GM21528 (cell line): ENCODE data around the gene ROBO2.

Experiments
- ATAC-seq: cut with Tn5 transposase; IDR thresholded peaks from one replicate; pipeline ENCODE4 v1.9.1; 2021; ENCODE audit warnings: mild to moderate bottlenecking, moderate library complexity; ENCODE audit not compliant: unreplicated experiment, low FRiP score

Gene ROBO2

DNA sequence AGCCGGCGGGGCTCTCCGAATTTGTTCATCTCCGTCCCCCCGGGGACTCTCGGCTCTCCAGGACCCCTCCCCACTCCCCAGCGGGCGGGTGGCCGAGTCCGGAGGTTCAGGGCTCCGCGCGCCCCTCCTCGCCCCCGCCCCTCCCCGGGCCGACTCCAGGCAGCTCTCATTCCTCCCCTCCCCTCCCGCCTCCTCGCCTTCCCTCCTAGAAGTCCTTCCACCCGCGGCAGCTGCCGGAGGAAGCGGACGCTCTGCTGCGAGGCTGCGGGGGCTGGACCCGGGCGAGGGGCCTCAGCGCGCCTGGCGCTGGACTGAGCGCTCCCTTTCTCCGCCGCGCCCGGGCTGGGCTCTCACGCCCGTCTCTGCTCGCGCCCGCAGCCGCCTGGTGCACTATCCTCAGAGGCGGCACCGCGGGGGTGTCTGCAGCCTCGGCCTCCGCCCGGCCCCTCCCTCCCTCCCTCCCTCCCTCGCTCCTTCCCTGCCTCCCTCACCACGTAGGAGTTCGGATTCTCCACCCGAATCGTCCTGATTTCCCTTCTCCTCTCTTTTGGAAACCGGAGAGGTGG lies at the start of gene ROBO2:
Gene ROBO2 (plus strand): TSS at position 494 of the 566 bp plus-strand sequence. CDS start 687 bp downstream, outside the sequence.
- ATAC-seq = no peak

DNA sequence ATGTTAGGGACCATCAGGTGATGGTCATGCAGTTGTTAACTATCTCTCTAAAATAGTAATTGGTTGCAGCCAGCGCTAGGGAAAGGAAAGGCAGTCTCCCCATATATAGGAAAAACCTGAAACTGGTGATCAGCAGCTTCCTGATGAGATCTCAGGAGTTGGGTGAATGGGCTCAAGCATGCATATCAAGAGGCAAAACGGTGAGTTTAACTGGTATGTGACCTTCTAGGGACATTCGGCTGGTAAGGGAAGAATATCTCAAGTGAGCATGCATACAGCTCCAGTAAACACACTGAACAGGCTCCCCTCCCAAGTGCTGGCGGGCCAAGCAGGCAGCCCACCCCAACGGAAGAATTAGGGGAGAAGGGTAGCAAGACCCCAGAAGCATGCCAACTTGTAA lies 49.3 kb upstream of the ROBO2 start:
- no peak for ATAC-seq

GRCh38 chr3:76991165-76991564 lies 48.7 kb upstream of the ROBO2 start:
- ATAC-seq = no peak

DNA sequence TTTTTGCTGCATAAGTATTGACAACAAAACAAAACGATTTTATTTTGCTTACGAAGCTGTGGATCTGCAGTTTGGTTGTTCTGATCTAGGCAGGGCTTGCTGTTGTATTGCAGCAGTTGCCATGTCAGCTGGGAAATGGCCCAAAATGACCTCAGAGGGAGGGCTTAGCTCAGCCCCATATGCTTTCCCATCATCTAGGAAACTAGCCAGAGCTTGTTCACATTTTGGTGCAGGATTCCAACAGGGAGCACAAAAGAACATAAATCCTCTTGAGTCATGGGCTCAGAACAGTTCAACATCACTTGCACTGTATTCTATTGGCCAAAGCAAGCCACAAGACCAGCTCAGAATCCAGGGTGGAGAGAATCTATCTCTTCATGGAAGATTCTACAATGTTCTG lies 42.2 kb upstream of the ROBO2 start:
- ATAC-seq = no peak

GRCh38 chr3:76998555-76998954 lies 41.3 kb upstream of the ROBO2 start:
- ATAC-seq = no peak

- no peak for ATAC-seq
Measured at GRCh38 chr3:77001062-77001701, 38.7 kb upstream of the ROBO2 start.

DNA sequence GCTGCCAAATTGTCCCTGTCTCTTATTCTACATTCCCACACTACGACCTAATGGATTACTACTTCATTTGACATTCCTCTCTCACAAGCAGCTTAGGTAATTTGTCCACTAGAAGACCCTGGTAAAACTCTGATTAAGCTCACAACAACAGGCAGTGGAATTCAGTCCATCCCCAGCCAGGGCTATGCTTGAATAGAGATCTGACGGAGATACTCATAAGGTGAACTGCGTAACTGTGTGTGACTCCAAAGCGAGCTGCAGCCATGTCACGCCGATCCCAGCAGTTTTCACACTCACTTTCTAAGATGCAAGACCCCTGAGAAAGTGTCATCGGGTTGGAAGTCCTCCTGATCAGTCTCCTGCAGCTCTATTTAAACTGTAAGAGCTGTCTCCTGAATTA lies 25.7 kb upstream of the ROBO2 start:
- ATAC-seq = no peak

- ATAC-seq = no peak
Measured at GRCh38 chr3:77025471-77025870, 14.4 kb upstream of the ROBO2 start.

- no peak for ATAC-seq
Measured at GRCh38 chr3:77026904-77027634, 12.8 kb upstream of the ROBO2 start.

DNA sequence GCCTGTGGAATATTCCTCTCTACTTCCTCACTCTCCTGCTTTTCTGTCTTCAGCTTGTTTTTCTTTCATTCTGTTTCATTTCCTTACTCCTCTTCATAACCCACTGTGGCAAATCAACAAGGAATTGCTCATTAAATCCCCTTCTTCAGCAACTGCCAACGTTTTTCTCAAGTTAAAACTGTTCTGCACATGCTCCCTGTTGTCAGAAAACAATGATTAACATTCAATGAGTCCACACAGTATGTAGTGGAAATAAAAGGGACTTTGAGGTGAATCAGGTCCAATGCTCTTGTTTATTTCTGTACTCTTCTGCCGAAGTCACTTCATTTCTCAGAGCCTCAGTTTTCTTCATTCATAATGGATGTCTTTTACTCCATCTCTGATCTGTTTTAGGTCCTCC lies 11.9 kb upstream of the ROBO2 start:
- no peak for ATAC-seq

GRCh38 chr3:77038468-77038929 lies 1.4 kb upstream of the ROBO2 start:
- ATAC-seq = no peak

- ATAC-seq = no peak
Measured at GRCh38 chr3:77038930-77039605, 831 bp upstream of the ROBO2 start.

DNA sequence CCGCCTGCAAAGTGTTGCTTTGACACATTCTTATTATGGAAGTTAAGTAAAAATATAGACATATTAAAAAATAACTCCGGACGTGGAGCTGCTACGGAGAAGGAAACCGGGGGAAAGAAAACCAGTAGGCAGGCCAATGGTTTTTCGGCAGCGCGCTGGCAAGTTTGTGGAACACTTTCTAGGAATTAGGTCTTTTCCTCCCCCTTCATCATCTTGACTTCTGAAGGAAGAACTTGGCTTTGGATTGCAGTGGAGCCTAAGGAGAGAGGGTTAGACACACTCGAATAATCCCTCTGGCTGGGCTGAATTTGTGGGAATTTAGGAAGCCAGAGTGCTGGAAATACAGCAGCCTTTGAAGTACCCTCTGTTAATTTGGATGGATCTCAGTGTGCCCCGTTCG lies 317 bp downstream of the ROBO2 start:
- ATAC-seq = no peak

DNA sequence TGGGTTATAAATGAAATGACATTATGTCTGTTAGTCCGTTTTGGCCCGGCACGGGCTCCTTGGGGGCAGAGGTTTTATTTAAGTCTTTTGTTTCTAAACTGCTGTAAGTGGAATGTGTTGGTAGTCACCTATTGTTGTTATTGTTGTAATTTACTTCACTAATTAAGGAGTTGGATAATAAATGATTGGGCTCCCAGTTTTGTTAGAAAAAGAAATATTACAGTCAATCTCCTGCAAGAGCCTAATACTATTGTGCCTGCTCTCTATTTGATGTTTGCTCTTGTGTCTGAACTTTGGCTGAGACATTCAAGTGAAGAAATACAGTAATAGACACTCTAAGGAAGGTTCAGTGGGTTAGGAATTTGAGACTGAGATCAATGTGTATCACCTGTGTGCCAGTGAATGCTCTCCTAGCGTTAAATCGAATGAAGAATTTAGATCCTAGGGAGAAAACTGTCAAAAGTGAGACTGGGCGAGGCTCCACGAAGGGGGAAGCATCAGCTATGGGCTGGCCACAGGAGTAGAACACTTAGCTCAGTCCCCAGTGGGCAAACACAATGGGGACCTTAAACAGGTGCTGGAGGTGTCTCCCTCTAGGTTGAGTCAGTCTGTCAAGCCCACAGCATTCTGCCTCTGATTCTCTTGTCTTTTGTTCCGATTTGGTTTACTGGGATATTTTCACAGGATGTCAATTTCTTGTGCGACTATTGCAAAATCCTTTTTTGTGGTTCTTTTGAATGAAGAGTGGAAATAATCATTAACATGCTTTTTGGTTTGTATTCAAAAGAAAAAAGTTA lies 1.2 kb downstream of the ROBO2 start:
- ATAC-seq = no peak

DNA sequence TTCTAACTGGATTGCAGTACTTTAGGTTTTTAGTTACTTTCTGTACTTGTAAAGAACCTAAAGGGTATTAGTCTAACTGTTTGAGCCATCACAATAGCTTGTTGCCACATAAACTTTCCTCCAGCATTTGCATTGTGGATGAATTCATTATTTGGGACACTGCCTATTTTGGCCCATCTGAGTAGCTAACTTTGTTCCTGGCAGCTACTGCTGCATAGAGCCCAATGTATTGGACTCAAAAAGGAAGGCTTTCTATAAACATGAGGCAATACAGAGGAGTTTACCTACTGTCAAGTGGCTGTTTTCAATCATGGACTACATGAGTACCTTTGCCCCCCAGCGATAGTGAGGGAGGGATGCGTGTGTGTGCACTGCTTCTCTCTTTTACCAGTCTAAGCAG lies 1.9 kb downstream of the ROBO2 start:
- ATAC-seq = no peak

GRCh38 chr3:77042343-77042742 lies 2.4 kb downstream of the ROBO2 start:
- ATAC-seq = no peak

GRCh38 chr3:77042882-77043281 lies 3.0 kb downstream of the ROBO2 start:
- no peak for ATAC-seq

- no peak for ATAC-seq
Measured at GRCh38 chr3:77045686-77046085, 5.8 kb downstream of the ROBO2 start.

GRCh38 chr3:77048186-77048585 lies 8.3 kb downstream of the ROBO2 start:
- no peak for ATAC-seq

GRCh38 chr3:77051591-77051990 lies 11.7 kb downstream of the ROBO2 start:
- no peak for ATAC-seq
